Transverse colon (tissue), 4 donors: ENCODE results near the gene MICAL2. TPM values are rescaled to one million over a fixed set of nuclear protein-coding genes. Genes with fewer than 3 reads are reported as not detected.

Source experiments
- DNase-seq: peaks from one replicate; pipeline ENCODE4 v3.0.0-alpha.2; 2019
- H3K27ac ChIP-seq, 4 donors: fragments of 200-600 bp; sonication (generic); 2 replicates each; pipeline ENCODE4 v1.5.1; 2016 to 2018; ENCODE audit warnings: inconsistent platforms in 4 of 4
- H3K27me3 ChIP-seq: fragments of 200-600 bp; sonication (generic); 2 replicates; pipeline ENCODE4 v1.5.1; 2017; ENCODE audit warnings: inconsistent platforms
- H3K36me3 ChIP-seq, 4 donors: fragments of 200-600 bp; sonication (generic); 2 replicates each; pipeline ENCODE4 v1.5.1; 2017 to 2019; ENCODE audit warnings: inconsistent platforms in 4 of 4
- H3K4me1 ChIP-seq, 4 donors: fragments of 200-600 bp; sonication (generic); 2 replicates each; pipeline ENCODE4 v1.5.1; 2017 to 2020; ENCODE audit warnings: inconsistent platforms in 4 of 4
- H3K4me3 ChIP-seq, 4 donors: fragments of 200-600 bp; sonication (generic); 1 replicate in 1 of 4; 2 replicates in 3 of 4; pipeline versions ENCODE4 v1.5.1 to v1.6.1; 2017 to 2019; ENCODE audit warnings: inconsistent platforms in 4 of 4
- H3K9me3 ChIP-seq, 2 donors: fragments of 200-600 bp; sonication (generic); 2 replicates each; pipeline ENCODE4 v1.5.1; 2017 to 2019; ENCODE audit warnings: inconsistent platforms in 2 of 2
- EP300 ChIP-seq: sonication (generic); formaldehyde crosslinking; IDR thresholded peaks from one replicate; pipeline ENCODE4 v1.6.1; 2017; ENCODE audit warnings: antibody characterized with exemption, low read depth
- POLR2A ChIP-seq: fragments of 450-650 bp; IDR thresholded peaks from one replicate; pipeline ENCODE4 v1.6.1; 2016; ENCODE audit warnings: antibody characterized with exemption, mild to moderate bottlenecking, moderate library complexity
- POLR2AphosphoS5 ChIP-seq, 3 donors: sonication (generic); formaldehyde crosslinking; IDR thresholded peaks; one replicate each; pipeline ENCODE4 v1.6.1; 2016; ENCODE audit warnings: antibody characterized with exemption in 3 of 3
- WGBS, 2 donors: methylation state at CpG; one replicate each; pipeline ENCODE4 v1.1.5; 2018; ENCODE audit warnings: low coverage in 1 of 2; 5-methylcytosine and 5-hydroxymethylcytosine counted together
- in situ Hi-C, 4 donors: fragments of 200-750 bp; cut with MboI; loops; one replicate each; pipeline versions ENCODE4 v1.15.0 to v1.15.1; 2017; ENCODE audit warnings: low sequenced_read_pairs in 3 of 4, low pct_ligation_motif_present in 1 of 4, low pct_unique_long_range_greater_than_20kb in 1 of 4
- intact Hi-C: fragments of 100-400 bp; cut with DNase I; formaldehyde crosslinking; loops from one replicate; pipeline ENCODE4 v1.15.1; 2023; ENCODE audit warnings: low total_unique reads
- total RNA-seq, 4 donors: library from RNA; depleted of rRNA; stranded (reverse); fragments of >200 nt; gene quantifications; one replicate each; pipeline ENCODE4 v1.1.0, GENCODE V29; 2016
- TF ChIP-seq, protein P1 (sequence below), 5 experiments: fragments of 200-600 bp in 3 of 5; fragments of 450-650 bp in 2 of 5; sonication (generic) in 3 of 5; IDR thresholded peaks; 1 replicate in 2 of 5; 2 replicates in 3 of 5; pipeline ENCODE4 v1.5.1; 2016 to 2017; ENCODE audit warnings: antibody characterized with exemption in 5 of 5, inconsistent platforms in 3 of 5, mild to moderate bottlenecking in 2 of 5, moderate library complexity in 1 of 5

Gene MICAL2
- total RNA-seq, 4 donors from 2014 or later: 309 to 483 (median 316) TPM

DNA sequence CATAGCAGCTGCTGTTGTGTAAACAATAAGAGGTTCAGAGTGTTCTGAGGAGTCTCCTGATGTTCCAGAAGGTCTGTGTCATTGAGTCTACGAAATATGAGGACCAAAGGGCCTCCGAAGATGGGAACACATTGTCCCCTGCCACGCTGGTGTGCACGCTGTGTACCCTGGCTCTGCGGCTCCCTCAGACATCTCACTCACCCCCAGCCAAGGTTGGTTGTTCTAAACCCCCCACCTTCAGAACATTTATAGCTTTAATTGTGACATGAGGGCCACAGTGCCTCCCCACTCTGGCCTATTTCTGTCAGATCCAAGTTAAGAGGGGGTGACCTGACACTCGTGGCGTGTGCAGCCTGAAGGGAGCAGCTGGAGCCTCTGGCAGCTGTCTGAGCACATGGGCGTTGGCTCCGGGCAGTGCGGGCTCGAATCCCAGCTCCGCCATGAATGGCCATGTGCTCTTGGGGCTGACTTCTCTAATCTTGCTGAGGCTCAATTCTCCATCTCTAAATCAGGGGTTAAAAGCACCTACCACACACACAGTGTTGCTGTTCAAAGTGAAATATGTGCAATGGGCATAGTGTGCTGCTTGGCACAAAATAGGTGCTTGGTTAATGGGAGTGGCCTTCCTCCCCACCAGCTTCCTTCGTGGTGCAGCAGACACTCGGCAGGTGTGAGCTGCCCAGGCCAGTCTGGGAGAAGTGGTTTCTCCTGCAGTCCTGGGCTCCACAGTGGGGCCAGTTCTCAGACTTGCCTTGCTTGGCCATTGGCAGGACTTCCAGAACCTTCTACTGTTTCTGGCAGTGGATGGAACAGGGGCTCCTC is 39.7 kb upstream of the MICAL2 start:
- peak; percentile 35 for DNase-seq
- in situ Hi-C loops: loop anchor here in 3 of 4 donors (25.0 kb wide), 1 partner anchor 167 kb away; no protein-coding TSS in a partner anchor

DNA sequence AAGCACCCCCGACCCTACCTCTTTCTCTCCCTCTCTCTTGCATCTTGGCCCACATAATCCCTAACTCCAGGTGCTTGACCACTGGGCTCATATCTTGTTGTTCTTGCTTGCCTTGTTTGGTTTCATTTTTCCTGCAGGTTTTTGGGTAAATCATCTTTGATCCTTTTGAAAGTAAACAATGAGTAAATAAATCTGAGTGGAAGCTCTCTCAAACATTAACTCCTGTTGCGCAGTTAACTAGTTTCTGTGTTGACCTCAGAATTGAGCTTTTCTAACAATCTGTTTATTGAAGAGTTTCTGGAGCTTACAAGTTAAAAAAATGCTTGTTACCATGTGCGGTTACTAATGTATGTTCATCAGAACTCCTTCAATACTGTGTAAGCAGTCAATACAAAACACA is 38.8 kb upstream of the MICAL2 start:
- Histone ChIP-seq H3K4me1 (peaks cover 14 to 32% (median 23%) of the 10 kb centered on the region in 4 donors), H3K36me3 (no peaks in the 10 kb centered on the region), H3K4me3 (no peak overlapping the region), H3K9me3 (no peaks in the 10 kb centered on the region), H3K27ac (peak overlapping the region in 3 of 4 donors; percentile 25 to 61 (median 41)), H3K27me3 (no peaks in the 10 kb centered on the region)
- TF ChIP-seq, protein P1, sequence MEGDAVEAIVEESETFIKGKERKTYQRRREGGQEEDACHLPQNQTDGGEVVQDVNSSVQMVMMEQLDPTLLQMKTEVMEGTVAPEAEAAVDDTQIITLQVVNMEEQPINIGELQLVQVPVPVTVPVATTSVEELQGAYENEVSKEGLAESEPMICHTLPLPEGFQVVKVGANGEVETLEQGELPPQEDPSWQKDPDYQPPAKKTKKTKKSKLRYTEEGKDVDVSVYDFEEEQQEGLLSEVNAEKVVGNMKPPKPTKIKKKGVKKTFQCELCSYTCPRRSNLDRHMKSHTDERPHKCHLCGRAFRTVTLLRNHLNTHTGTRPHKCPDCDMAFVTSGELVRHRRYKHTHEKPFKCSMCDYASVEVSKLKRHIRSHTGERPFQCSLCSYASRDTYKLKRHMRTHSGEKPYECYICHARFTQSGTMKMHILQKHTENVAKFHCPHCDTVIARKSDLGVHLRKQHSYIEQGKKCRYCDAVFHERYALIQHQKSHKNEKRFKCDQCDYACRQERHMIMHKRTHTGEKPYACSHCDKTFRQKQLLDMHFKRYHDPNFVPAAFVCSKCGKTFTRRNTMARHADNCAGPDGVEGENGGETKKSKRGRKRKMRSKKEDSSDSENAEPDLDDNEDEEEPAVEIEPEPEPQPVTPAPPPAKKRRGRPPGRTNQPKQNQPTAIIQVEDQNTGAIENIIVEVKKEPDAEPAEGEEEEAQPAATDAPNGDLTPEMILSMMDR (IDR thresholded peaks at IDR 0.05): no peak
- no peak for TF ChIP-seq EP300
- no peak for TF ChIP-seq POLR2A
- no peak for TF ChIP-seq POLR2AphosphoS5 (IDR thresholded peaks at IDR 0.05)
- intact Hi-C loops: no loop called here
- in situ Hi-C loops: loop anchor here in 3 of 4 donors (25.0 kb wide), 1 partner anchor 166 kb away; no protein-coding TSS in a partner anchor
- 45 to 77% methylated on average over 2 to 3 of the region's 3 CpGs for WGBS, 2 donors
- no peak for DNase-seq

More for the DNA sequence above, 39.7 kb upstream of the MICAL2 start:
- Histone ChIP-seq H3K27me3 (no peaks in the 10 kb centered on the region), H3K27ac (peak overlapping the region; percentile 25 to 61 (median 44)), H3K4me1 (peaks cover 17 to 31% (median 24%) of the 10 kb centered on the region in 4 donors), H3K36me3 (no peaks in the 10 kb centered on the region), H3K9me3 (no peaks in the 10 kb centered on the region), H3K4me3 (no peak overlapping the region)
- intact Hi-C loops: no loop called here
- TF ChIP-seq, protein P1 (IDR thresholded peaks at IDR 0.05): no peak
- TF ChIP-seq POLR2A (no peak), POLR2AphosphoS5 (IDR thresholded peaks at IDR 0.05) (peak; percentile 62 to 86 (median 79)), EP300 (peak; percentile 95)
- 70 to 74% methylated on average over 4 to 14 of the region's 14 CpGs for WGBS, 2 donors

DNA sequence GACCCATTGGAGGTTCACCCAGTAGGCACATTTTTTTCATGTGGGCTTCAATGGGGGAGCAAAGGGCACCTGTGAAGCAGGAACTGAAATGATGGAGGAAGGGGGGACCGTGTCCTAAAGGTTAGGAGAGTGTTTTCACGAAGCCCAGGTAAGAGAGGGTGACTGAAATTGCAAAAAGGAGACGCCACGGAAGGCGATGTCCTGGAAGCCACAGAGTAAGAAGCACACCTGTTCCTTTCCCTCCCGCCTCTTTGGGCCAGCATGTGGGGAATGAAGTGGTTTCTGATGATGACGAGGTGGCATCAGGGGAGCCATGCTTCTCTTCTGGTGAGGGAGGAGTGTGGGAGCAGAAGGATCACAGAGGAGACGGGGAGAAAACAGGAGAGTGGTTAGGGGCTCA is 37.0 kb upstream of the MICAL2 start:
- no peak for DNase-seq
- H3K4me1 ChIP-seq: peaks cover 0 to 21% (median 8%) of the 10 kb centered on the region in 4 donors
- H3K4me3 ChIP-seq: no peak overlapping the region
- no peaks in the 10 kb centered on the region for H3K27me3 ChIP-seq
- intact Hi-C loops (no loop called here), in situ Hi-C loops (loop anchor here in 3 of 4 donors (25.0 kb wide), 1 partner anchor 164 kb away; no protein-coding TSS in a partner anchor)
- 94% methylated on average over 8 of the region's 8 CpGs; no CpG with 5 or more reads in 1 of the 2 donors for WGBS, 2 donors
- H3K36me3 ChIP-seq: no peaks in the 10 kb centered on the region
- no peak overlapping the region for H3K27ac ChIP-seq
- TF ChIP-seq POLR2AphosphoS5 (IDR thresholded peaks at IDR 0.05) (no peak), POLR2A (no peak), EP300 (no peak)
- TF ChIP-seq, protein P1 (IDR thresholded peaks at IDR 0.05): no peak
- no peaks in the 10 kb centered on the region for H3K9me3 ChIP-seq

DNA sequence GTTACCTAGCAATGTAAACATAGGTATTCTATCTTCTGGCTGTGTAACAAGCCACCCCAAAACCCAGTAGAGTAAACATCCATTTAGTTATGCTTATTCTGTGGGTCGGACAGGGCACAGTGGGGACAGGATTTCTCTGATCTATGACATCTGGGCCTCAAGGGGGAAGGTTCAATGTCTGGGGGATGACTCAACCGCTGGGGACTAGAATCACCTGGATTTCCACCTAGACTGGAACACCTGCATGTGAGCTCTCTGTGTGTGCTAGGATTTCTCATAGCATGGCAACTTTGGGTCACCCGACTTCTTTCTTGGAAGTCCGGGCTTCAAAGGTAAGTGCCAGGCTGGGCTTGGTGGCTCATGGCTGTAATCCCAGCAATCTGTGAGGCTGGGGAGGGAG is 36.5 kb upstream of the MICAL2 start:
- in situ Hi-C loops (loop anchor here in 3 of 4 donors (25.0 kb wide), 1 partner anchor 163 kb away; no protein-coding TSS in a partner anchor), intact Hi-C loops (no loop called here)
- TF ChIP-seq POLR2A (no peak), EP300 (no peak), POLR2AphosphoS5 (IDR thresholded peaks at IDR 0.05) (no peak)
- TF ChIP-seq, protein P1 (IDR thresholded peaks at IDR 0.05): no peak
- Histone ChIP-seq H3K27ac (no peak overlapping the region), H3K4me1 (peaks cover 0 to 20% (median 8%) of the 10 kb centered on the region in 4 donors), H3K9me3 (no peaks in the 10 kb centered on the region), H3K36me3 (no peaks in the 10 kb centered on the region), H3K27me3 (no peaks in the 10 kb centered on the region), H3K4me3 (no peak overlapping the region)
- 88% methylated on average over 4 of the region's 4 CpGs; no CpG with 5 or more reads in 1 of the 2 donors for WGBS, 2 donors
- no peak for DNase-seq
